HCT116 (cell line): ENCODE data around the gene P4HTM. TPM values are rescaled to one million over a fixed set of nuclear protein-coding genes. Genes with fewer than 3 reads are reported as not detected.

ENCODE experiments used
- ATAC-seq: fragments of 200-7000 bp; cut with Tn5 transposase; 2 replicates; pipeline ENCODE4 v1.9.1; 2020; ENCODE audit warnings: mild to moderate bottlenecking, moderate library complexity
- BruUV-seq: library from RNA; stranded (reverse); fragments of 400-500 nt; replicated peaks from 2 replicates; lab custom pipeline; 2021; lab: Mats Ljungman, UMichigan
- CTCF ChIA-PET: fragments of 300-600 bp; sonication (Branson Sonifier 250); formaldehyde crosslinking; loops from one replicate; lab custom pipeline; 2021; ENCODE audit warnings: antibody characterized with exemption; lab: Charles Lee
- POLR2A ChIA-PET: fragments of 300-600, 350-600 bp; sonication (Branson Sonifier 250); formaldehyde crosslinking; loops from one replicate; lab custom pipeline; 2021; ENCODE audit warnings: antibody characterized with exemption; lab: Charles Lee
- RAD21 ChIA-PET, 2 experiments: fragments of 300-600 bp; sonication (Branson Sonifier 250); formaldehyde crosslinking; loops; one replicate each; lab custom pipeline; 2023; ENCODE audit warnings: low total read pairs in 2 of 2; ENCODE audit not compliant: uncharacterized antibody in 2 of 2, unreplicated experiment in 2 of 2, low non-redundant PET in 1 of 2; lab: Charles Lee
- DNase-seq: peaks from one replicate; pipeline ENCODE4 v3.0.0-alpha.2; 2010; ENCODE audit warnings: low read depth, low spot score
- H2AFZ ChIP-seq: fragments of 200-600 bp; shearing (Covaris generic), sonication (generic); 2 replicates; pipeline ENCODE4 v1.6.1; 2017; ENCODE audit warnings: low read depth, mixed run types, mixed read lengths, antibody characterized with exemption, low read length; ENCODE audit not compliant: poor library complexity, severe bottlenecking
- H3K27ac ChIP-seq: 2 replicates; pipeline ENCODE4 v1.5.1; 2012; ENCODE audit warnings: low read depth, low read length
- H3K27me3 ChIP-seq: fragments of 200-600 bp; sonication (generic); 2 replicates; pipeline ENCODE4 v1.6.1; 2016; ENCODE audit warnings: mixed run types, low read length, mixed read lengths; ENCODE audit not compliant: insufficient read depth
- H3K36me3 ChIP-seq, 2 experiments: fragments of 200-500 bp in 1 of 2; fragments of 200-600 bp in 1 of 2; sonication (Bioruptor generic) in 1 of 2; sonication (generic) in 1 of 2; 2 replicates each; pipeline versions ENCODE4 v1.5.1 to v1.6.1; 2014 to 2016; ENCODE audit warnings: low read length in 2 of 2, inconsistent platforms in 1 of 2, mixed read lengths in 1 of 2, mixed run types in 1 of 2; ENCODE audit not compliant: insufficient read depth in 2 of 2, control insufficient read depth in 1 of 2
- H3K4me1 ChIP-seq, 2 experiments: fragments of 200-600 bp in 1 of 2; sonication (generic) in 1 of 2; 2 replicates each; pipeline versions ENCODE4 v1.5.1 to v1.6.1; 2012 to 2017; ENCODE audit warnings: low read length in 2 of 2, inconsistent platforms in 1 of 2, mild to moderate bottlenecking in 1 of 2, mixed read lengths in 1 of 2, mixed run types in 1 of 2, moderate library complexity in 1 of 2; ENCODE audit not compliant: insufficient read depth in 2 of 2, control insufficient read depth in 1 of 2
- H3K4me2 ChIP-seq: fragments of 200-600 bp; sonication (generic); 2 replicates; pipeline ENCODE4 v1.6.1; 2017; ENCODE audit warnings: mixed run types, low read length, mixed read lengths
- H3K4me3 ChIP-seq, 2 experiments: fragments of 200-600 bp in 1 of 2; sonication (generic) in 1 of 2; replicated peaks in 1 of 2; 2 replicates each; pipeline ENCODE4 v1.5.1; 2011 to 2016; ENCODE audit warnings: low read length in 2 of 2, control low read depth in 1 of 2, low read depth in 1 of 2, mild to moderate bottlenecking in 1 of 2, mixed read lengths in 1 of 2, mixed run types in 1 of 2
- H3K79me2 ChIP-seq: fragments of 200-600 bp; sonication (generic); 2 replicates; pipeline ENCODE4 v1.6.1; 2017; ENCODE audit warnings: mild to moderate bottlenecking, mixed run types, low read length, moderate library complexity, mixed read lengths; ENCODE audit not compliant: insufficient read depth
- H3K9ac ChIP-seq: fragments of 200-600 bp; sonication (generic); 2 replicates; pipeline ENCODE4 v1.6.1; 2016; ENCODE audit warnings: low read length, mixed read lengths
- H3K9me2 ChIP-seq: fragments of 200-600 bp; sonication (generic), shearing (Covaris generic); 2 replicates; pipeline ENCODE4 v1.6.1; 2017; ENCODE audit warnings: mixed run types, mild to moderate bottlenecking, moderate library complexity; ENCODE audit not compliant: insufficient read depth
- H3K9me3 ChIP-seq, 2 experiments: fragments of 200-500 bp in 1 of 2; fragments of 200-600 bp in 1 of 2; sonication (Bioruptor generic) in 1 of 2; sonication (generic) in 1 of 2; 2 replicates each; pipeline ENCODE4 v1.6.1; 2014 to 2017; ENCODE audit warnings: low read length in 2 of 2, mixed read lengths in 2 of 2, inconsistent platforms in 1 of 2, low read depth in 1 of 2, mild to moderate bottlenecking in 1 of 2, mixed run types in 1 of 2, moderate library complexity in 1 of 2; ENCODE audit not compliant: control insufficient read depth in 1 of 2, insufficient read depth in 1 of 2
- H4K20me1 ChIP-seq: fragments of 200-600 bp; sonication (generic), shearing (Covaris generic); 2 replicates; pipeline ENCODE4 v1.6.1; 2017; ENCODE audit warnings: mixed run types, mild to moderate bottlenecking, moderate library complexity; ENCODE audit not compliant: insufficient read depth
- CBX3 ChIP-seq: IDR thresholded peaks from 2 replicates; pipeline ENCODE4 v1.6.1; 2012; ENCODE audit warnings: low read depth
- EGR1 ChIP-seq: IDR thresholded peaks from 2 replicates; pipeline ENCODE4 v1.6.1; 2012; ENCODE audit warnings: low read depth
- ELF1 ChIP-seq: IDR thresholded peaks from 2 replicates; pipeline ENCODE4 v1.6.1; 2012; ENCODE audit warnings: low read depth, borderline replicate concordance
- EZH2phosphoT487 ChIP-seq: fragments of 200-600 bp; IDR thresholded peaks from 2 replicates; pipeline ENCODE4 v1.6.1; 2018; ENCODE audit warnings: antibody characterized with exemption, borderline replicate concordance
- FOSL1 ChIP-seq: IDR thresholded peaks from 2 replicates; pipeline ENCODE4 v1.6.1; 2012; ENCODE audit warnings: low read depth
- JUND ChIP-seq: IDR thresholded peaks from 2 replicates; pipeline ENCODE4 v1.6.1; 2012
- POLR2A ChIP-seq: IDR thresholded peaks from 2 replicates; pipeline ENCODE4 v1.7.0; 2011; ENCODE audit warnings: borderline replicate concordance; ENCODE audit not compliant: insufficient read depth, insufficient read length; ENCODE audit errors: extremely low read depth
- POLR2AphosphoS5 ChIP-seq: IDR thresholded peaks from 2 replicates; pipeline ENCODE4 v1.6.1; 2011; ENCODE audit warnings: mild to moderate bottlenecking, low read depth, low read length, moderate library complexity
- RAD21 ChIP-seq: IDR thresholded peaks from 2 replicates; pipeline ENCODE4 v1.6.1; 2012; ENCODE audit warnings: low read depth, mild to moderate bottlenecking
- SIN3A ChIP-seq: IDR thresholded peaks from 2 replicates; pipeline ENCODE4 v1.6.1; 2012; ENCODE audit warnings: low read depth
- SRF ChIP-seq: IDR thresholded peaks from 2 replicates; pipeline ENCODE4 v1.6.1; 2012; ENCODE audit warnings: low read depth
- TCF7L2 ChIP-seq: IDR thresholded peaks from 2 replicates; pipeline ENCODE4 v1.7.0; 2011; ENCODE audit warnings: borderline replicate concordance, inconsistent platforms; ENCODE audit not compliant: insufficient read depth, insufficient read length; ENCODE audit errors: extremely low read depth
- ZFX ChIP-seq: fragments of 450-650 bp; IDR thresholded peaks from 2 replicates; pipeline ENCODE4 v1.6.1; 2017
- ZNF274 ChIP-seq: fragments of 200-500 bp; sonication (Bioruptor generic); IDR thresholded peaks from 2 replicates; pipeline ENCODE4 v1.6.1; 2014; ENCODE audit warnings: mild to moderate bottlenecking, low read depth, low read length, inconsistent platforms
- intact Hi-C: fragments of 100-400 bp; cut with micrococcal nuclease; formaldehyde crosslinking; loops from 2 replicates; pipeline ENCODE4 v1.10.0; 2022
- total RNA-seq: library from RNA; stranded (reverse); gene quantifications from one replicate; pipeline ENCODE4 v1.2.1, GENCODE V29; 2021; ENCODE audit not compliant: unreplicated experiment
- TF ChIP-seq, protein P1 (sequence below): IDR thresholded peaks from 2 replicates; pipeline ENCODE4 v1.6.1; 2011; ENCODE audit warnings: mild to moderate bottlenecking, low read length, moderate library complexity; ENCODE audit not compliant: insufficient replicate concordance; ENCODE audit errors: extremely low read depth
- TF ChIP-seq, protein P2 (sequence below): IDR thresholded peaks from 2 replicates; pipeline ENCODE4 v1.6.1; 2012
- TF ChIP-seq, protein P3 (sequence below): IDR thresholded peaks from 2 replicates; pipeline ENCODE4 v1.6.1; 2012
- TF ChIP-seq, protein P4 (sequence below), 3 experiments: fragments of 200-600 bp in 1 of 3; sonication (generic) in 1 of 3; IDR thresholded peaks in 2 of 3; conservative IDR thresholded peaks in 1 of 3; 2 replicates each; pipeline ENCODE4 v1.5.1; 2012 to 2017; ENCODE audit warnings: low read depth in 2 of 3, low read length in 2 of 3, antibody characterized with exemption in 1 of 3, borderline replicate concordance in 1 of 3, control low read depth in 1 of 3, mild to moderate bottlenecking in 1 of 3, mixed read lengths in 1 of 3, mixed run types in 1 of 3, moderate library complexity in 1 of 3; ENCODE audit not compliant: insufficient read depth in 1 of 3

The P4HTM gene
- total RNA-seq, 1 experiment from 2014 or later: 60.5 TPM

DNA sequence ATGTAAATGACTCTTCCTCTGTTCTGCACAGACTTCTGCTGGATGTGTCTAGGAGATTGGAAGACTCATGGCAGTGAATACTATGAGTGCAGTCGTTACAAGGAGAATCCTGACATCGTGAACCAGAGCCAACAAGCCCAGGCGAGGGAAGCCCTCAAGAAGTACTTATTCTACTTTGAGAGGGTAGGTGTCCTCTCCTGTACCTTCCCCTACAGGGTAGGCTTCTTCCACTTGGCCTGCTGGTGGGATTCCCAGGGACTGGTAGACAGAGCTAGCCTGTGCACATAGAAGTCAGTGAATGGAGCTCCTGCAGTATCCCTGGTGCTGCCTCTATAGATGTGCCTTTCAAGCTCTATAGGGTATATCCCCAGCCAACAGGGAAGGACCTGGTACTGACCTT, 10.6 kb upstream of the P4HTM start:
- no peak overlapping the region for H2AFZ ChIP-seq
- no peaks in the 10 kb centered on the region for H3K4me1 ChIP-seq
- H3K4me3 ChIP-seq: no peak overlapping the region
- no peak for ATAC-seq
- TF ChIP-seq POLR2AphosphoS5: no peak
- no peak for TF ChIP-seq JUND
- no peak for TF ChIP-seq SIN3A
- TF ChIP-seq EGR1: no peak
- TF ChIP-seq RAD21: no peak
- no peak for TF ChIP-seq SRF
- no peak for TF ChIP-seq ELF1
- TF ChIP-seq TCF7L2: no peak
- no peak for TF ChIP-seq EZH2phosphoT487
- TF ChIP-seq, protein P1, sequence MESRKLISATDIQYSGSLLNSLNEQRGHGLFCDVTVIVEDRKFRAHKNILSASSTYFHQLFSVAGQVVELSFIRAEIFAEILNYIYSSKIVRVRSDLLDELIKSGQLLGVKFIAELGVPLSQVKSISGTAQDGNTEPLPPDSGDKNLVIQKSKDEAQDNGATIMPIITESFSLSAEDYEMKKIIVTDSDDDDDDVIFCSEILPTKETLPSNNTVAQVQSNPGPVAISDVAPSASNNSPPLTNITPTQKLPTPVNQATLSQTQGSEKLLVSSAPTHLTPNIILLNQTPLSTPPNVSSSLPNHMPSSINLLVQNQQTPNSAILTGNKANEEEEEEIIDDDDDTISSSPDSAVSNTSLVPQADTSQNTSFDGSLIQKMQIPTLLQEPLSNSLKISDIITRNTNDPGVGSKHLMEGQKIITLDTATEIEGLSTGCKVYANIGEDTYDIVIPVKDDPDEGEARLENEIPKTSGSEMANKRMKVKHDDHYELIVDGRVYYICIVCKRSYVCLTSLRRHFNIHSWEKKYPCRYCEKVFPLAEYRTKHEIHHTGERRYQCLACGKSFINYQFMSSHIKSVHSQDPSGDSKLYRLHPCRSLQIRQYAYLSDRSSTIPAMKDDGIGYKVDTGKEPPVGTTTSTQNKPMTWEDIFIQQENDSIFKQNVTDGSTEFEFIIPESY: no peak
- TF ChIP-seq CBX3: no peak
- TF ChIP-seq, protein P2, sequence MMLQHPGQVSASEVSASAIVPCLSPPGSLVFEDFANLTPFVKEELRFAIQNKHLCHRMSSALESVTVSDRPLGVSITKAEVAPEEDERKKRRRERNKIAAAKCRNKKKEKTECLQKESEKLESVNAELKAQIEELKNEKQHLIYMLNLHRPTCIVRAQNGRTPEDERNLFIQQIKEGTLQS: no peak
- TF ChIP-seq ZNF274: no peak
- no peak for TF ChIP-seq FOSL1
- TF ChIP-seq, protein P3, sequence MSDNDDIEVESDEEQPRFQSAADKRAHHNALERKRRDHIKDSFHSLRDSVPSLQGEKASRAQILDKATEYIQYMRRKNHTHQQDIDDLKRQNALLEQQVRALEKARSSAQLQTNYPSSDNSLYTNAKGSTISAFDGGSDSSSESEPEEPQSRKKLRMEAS: no peak
- TF ChIP-seq POLR2A: no peak
- TF ChIP-seq, protein P4, sequence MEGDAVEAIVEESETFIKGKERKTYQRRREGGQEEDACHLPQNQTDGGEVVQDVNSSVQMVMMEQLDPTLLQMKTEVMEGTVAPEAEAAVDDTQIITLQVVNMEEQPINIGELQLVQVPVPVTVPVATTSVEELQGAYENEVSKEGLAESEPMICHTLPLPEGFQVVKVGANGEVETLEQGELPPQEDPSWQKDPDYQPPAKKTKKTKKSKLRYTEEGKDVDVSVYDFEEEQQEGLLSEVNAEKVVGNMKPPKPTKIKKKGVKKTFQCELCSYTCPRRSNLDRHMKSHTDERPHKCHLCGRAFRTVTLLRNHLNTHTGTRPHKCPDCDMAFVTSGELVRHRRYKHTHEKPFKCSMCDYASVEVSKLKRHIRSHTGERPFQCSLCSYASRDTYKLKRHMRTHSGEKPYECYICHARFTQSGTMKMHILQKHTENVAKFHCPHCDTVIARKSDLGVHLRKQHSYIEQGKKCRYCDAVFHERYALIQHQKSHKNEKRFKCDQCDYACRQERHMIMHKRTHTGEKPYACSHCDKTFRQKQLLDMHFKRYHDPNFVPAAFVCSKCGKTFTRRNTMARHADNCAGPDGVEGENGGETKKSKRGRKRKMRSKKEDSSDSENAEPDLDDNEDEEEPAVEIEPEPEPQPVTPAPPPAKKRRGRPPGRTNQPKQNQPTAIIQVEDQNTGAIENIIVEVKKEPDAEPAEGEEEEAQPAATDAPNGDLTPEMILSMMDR (IDR thresholded peaks at IDR 0.05 in 2 of 3, conservative IDR thresholded peaks at IDR 0.05 in 1 of 3; ENCODE audit: borderline replicate concordance in 1 of 3, insufficient read depth in 1 of 3, low read depth in 2 of 3, low read length in 2 of 3): no peak
- no peak for TF ChIP-seq ZFX
- H3K9ac ChIP-seq: no peak overlapping the region
- ChIA-PET RAD21 (no interaction called here), CTCF (no interaction called here), POLR2A (no interaction called here)
- no peaks in the 10 kb centered on the region for H3K9me2 ChIP-seq
- H3K79me2 ChIP-seq: 0 out of 2 replicates have a peak, but pooled peaks cover 4% of the 10 kb centered on the region
- H3K36me3 ChIP-seq: peaks cover 43 to 66% of the 10 kb centered on the region in 2 experiments
- no TSS peak for BruUV-seq
- no peaks in the 10 kb centered on the region for H4K20me1 ChIP-seq
- H3K4me2 ChIP-seq: no peak overlapping the region
- H3K9me3 ChIP-seq: no peaks in the 10 kb centered on the region
- no peak for DNase-seq
- intact Hi-C loops: no loop called here
- no peak overlapping the region for H3K27ac ChIP-seq
- H3K27me3 ChIP-seq: no peaks in the 10 kb centered on the region
